H1 (cell line): ENCODE data around the gene BZW2.

Source experiments
- E2F6 ChIP-seq: IDR thresholded peaks from 2 replicates; pipeline ENCODE4 v1.6.1; 2012; ENCODE audit warnings: inconsistent platforms
- HDAC6 ChIP-seq: IDR thresholded peaks from one replicate; pipeline ENCODE4 v1.7.1; 2012; ENCODE audit warnings: low read depth, mild to moderate bottlenecking, inconsistent platforms, low read length, moderate library complexity
- POLR2AphosphoS5 ChIP-seq: IDR thresholded peaks from 2 replicates; pipeline ENCODE4 v1.6.1; 2011; ENCODE audit warnings: low read depth, low read length
- RAD21 ChIP-seq, 2 experiments: IDR thresholded peaks in 1 of 2; conservative IDR thresholded peaks in 1 of 2; 2 replicates each; pipeline ENCODE4 v1.6.1; 2011; ENCODE audit warnings: low read depth in 2 of 2, low read length in 2 of 2, improper control_type of control experiment in 1 of 2, inconsistent platforms in 1 of 2, mild to moderate bottlenecking in 1 of 2, moderate library complexity in 1 of 2
- TCF12 ChIP-seq: IDR thresholded peaks from 2 replicates; pipeline ENCODE4 v1.6.1; 2011; ENCODE audit warnings: low read depth, mild to moderate bottlenecking, low read length
- USF2 ChIP-seq: IDR thresholded peaks from 2 replicates; pipeline ENCODE4 v1.6.1; 2011; ENCODE audit warnings: low read length, improper control_type of control experiment
- TF ChIP-seq, protein P1 (sequence below), 3 experiments: IDR thresholded peaks; 1 replicate in 2 of 3; 2 replicates in 1 of 3; pipeline versions ENCODE4 v1.5.1 to v1.6.1; 2011; ENCODE audit warnings: low read length in 3 of 3, mild to moderate bottlenecking in 3 of 3, inconsistent platforms in 2 of 3, low read depth in 1 of 3, moderate library complexity in 1 of 3; ENCODE audit not compliant: insufficient read depth in 1 of 3; ENCODE audit errors: control extremely low read depth in 1 of 3

DNA sequence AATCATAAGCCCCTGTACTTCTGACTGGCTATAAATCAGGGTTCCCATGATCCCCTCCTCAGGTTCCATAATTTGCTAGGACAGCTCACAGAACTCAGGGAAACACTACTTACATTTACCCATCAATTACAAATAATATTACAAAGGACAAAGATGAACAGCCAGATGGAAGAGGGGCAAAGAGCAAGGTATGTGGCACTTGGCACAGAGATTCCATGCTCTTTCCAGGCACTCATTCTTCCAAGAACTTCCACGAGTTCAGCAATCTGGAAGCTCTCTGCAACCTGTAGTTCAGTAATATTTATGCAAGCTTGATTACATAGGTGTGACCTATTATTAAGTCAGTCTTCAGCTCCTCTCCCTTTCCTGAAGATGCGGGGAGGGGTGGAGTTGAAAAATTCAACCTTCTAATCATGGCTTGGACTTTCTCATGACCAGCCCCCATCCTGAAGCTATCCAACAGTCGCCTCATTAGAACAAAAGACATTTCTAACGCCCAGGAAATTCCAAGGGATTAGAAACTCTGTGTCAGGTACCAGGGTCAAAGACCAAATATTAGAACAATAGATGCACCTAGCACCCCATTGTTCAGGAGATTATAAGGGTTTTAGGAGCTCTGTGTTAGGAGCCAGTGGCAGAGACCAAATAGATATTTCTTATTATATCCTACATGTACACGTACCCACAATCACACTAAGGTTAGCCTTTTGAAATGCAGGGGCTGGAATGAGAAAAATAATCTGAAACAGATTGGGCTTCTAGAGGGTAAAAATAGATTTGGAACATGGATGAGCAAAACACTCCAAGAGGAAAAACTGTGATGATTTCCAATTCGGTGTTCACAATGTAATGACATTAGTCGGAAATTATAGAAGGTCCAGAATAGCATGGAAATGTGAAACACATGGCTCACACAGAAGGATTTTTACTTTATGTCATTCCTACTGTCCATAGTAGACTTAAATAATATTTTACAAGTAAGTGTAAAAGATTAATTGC is 7.4 kb upstream of the BZW2 start:
- TF ChIP-seq TCF12, result no peak
- no peak for TF ChIP-seq HDAC6
- no peak for TF ChIP-seq USF2
- no peak for TF ChIP-seq RAD21 (IDR thresholded peaks at IDR 0.05 in 1 of 2, conservative IDR thresholded peaks at IDR 0.05 in 1 of 2; ENCODE audit: low read depth in 2 of 2, low read length in 2 of 2)
- TF ChIP-seq POLR2AphosphoS5, result no peak
- TF ChIP-seq E2F6, result no peak
- TF ChIP-seq, protein P1, sequence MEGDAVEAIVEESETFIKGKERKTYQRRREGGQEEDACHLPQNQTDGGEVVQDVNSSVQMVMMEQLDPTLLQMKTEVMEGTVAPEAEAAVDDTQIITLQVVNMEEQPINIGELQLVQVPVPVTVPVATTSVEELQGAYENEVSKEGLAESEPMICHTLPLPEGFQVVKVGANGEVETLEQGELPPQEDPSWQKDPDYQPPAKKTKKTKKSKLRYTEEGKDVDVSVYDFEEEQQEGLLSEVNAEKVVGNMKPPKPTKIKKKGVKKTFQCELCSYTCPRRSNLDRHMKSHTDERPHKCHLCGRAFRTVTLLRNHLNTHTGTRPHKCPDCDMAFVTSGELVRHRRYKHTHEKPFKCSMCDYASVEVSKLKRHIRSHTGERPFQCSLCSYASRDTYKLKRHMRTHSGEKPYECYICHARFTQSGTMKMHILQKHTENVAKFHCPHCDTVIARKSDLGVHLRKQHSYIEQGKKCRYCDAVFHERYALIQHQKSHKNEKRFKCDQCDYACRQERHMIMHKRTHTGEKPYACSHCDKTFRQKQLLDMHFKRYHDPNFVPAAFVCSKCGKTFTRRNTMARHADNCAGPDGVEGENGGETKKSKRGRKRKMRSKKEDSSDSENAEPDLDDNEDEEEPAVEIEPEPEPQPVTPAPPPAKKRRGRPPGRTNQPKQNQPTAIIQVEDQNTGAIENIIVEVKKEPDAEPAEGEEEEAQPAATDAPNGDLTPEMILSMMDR (IDR thresholded peaks at IDR 0.05; ENCODE audit: control extremely low read depth in 1 of 3, insufficient read depth in 1 of 3, low read depth in 1 of 3, low read length in 3 of 3), result no peak
